ENCODE results near the gene SLN.
A peak's percentile ranks its signal among the peaks of the same experiment; 100 is the strongest.

SLN gene

DNA sequence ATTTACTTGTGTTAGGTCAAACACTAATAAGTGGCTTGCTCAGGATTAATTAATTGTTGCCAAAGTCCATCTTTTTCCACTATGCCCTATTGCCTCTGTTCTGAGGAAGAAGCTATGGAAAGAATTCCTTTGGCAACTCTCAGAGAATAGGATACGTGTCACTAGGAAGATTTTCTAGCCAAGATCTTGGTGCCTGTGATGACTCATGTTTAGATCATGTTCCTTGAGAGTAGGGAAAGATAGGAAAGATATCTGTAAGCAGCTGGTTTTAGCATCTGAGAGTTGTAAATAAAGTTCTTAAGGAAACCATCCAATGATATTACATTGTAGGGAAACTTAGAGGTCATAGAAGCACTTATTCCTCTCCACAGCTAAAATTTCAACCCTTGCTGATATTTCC, 15.7 kb downstream of the SLN start:
- no peak overlapping the region for H3K4me3 ChIP-seq (ENCODE audit: low read depth, low read length)
- no peak overlapping the region for H3K27ac ChIP-seq (ENCODE audit: extremely low read depth, low read depth, low read length)
- TF ChIP-seq ZNF629 (tag by site-specific recombination; IDR thresholded peaks at IDR 0.05), result 0 out of 2 replicates have a peak, but pooled peaks have one; percentile 28
- no peak for TF ChIP-seq ZSCAN30 (tag by site-specific recombination; IDR thresholded peaks at IDR 0.05)
- peak; percentile 36; the same call in 1 of the 2 replicates for TF ChIP-seq TRIM28 (IDR thresholded peaks at IDR 0.05; ENCODE audit: borderline replicate concordance, low read length)
- TF ChIP-seq SCRT2 (tag by site-specific recombination; IDR thresholded peaks at IDR 0.05), result no peak
- TF ChIP-seq, protein P1, sequence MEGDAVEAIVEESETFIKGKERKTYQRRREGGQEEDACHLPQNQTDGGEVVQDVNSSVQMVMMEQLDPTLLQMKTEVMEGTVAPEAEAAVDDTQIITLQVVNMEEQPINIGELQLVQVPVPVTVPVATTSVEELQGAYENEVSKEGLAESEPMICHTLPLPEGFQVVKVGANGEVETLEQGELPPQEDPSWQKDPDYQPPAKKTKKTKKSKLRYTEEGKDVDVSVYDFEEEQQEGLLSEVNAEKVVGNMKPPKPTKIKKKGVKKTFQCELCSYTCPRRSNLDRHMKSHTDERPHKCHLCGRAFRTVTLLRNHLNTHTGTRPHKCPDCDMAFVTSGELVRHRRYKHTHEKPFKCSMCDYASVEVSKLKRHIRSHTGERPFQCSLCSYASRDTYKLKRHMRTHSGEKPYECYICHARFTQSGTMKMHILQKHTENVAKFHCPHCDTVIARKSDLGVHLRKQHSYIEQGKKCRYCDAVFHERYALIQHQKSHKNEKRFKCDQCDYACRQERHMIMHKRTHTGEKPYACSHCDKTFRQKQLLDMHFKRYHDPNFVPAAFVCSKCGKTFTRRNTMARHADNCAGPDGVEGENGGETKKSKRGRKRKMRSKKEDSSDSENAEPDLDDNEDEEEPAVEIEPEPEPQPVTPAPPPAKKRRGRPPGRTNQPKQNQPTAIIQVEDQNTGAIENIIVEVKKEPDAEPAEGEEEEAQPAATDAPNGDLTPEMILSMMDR (tag by site-specific recombination; IDR thresholded peaks at IDR 0.05), result no peak
- TF ChIP-seq PRDM1 (tag by site-specific recombination; IDR thresholded peaks at IDR 0.05), result 0 out of 2 replicates have a peak, but pooled peaks have one; percentile 30
- no peaks in the 10 kb centered on the region for H3K4me1 ChIP-seq (ENCODE audit: control insufficient read depth, insufficient read depth, low read length)
- H3K36me3 ChIP-seq (ENCODE audit: control insufficient read depth in 2 of 2, insufficient read depth in 1 of 2, low read length in 2 of 2), result no peaks in the 10 kb centered on the region
- POLR2A ChIA-PET, result no interaction called here
- CTCF ChIA-PET, result interaction anchor here (0.8 kb wide), 1 partner anchor 12 kb away, joined by 3 read pairs; no protein-coding TSS in a partner anchor
- no peaks in the 10 kb centered on the region for H3K9me3 ChIP-seq (ENCODE audit: control insufficient read depth, insufficient read depth, low read depth, low read length)

DNA sequence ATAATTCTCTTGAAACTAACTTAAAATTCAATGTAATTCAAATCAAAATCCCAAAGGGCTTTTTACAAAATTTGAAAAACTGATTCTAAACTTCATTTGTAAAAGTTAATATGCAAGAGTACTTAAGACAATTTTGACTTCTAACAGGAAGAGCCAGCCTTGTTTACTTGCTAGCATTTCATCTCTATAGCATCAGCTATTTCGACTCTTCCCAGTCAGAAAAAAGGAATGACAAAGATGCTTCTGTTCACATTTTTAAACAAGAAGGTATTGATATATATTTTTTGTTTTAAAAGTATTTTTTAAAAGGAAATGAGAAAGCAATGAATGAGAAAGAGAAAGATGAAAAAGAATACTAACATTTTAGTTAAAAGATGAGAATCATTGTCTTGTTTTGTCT, 16.4 kb downstream of the SLN start:
- H3K4me3 ChIP-seq (ENCODE audit: low read depth, low read length), result no peak overlapping the region
- CTCF ChIA-PET, result interaction anchor here (0.7 to 1.6 kb wide), 3 partner anchors 11 to 146 kb away, joined by 3 to 4 read pairs (median 4); no protein-coding TSS in a partner anchor
- POLR2A ChIA-PET, result no interaction called here
- no peaks in the 10 kb centered on the region for H3K9me3 ChIP-seq (ENCODE audit: control insufficient read depth, insufficient read depth, low read depth, low read length)
- no peaks in the 10 kb centered on the region for H3K36me3 ChIP-seq (ENCODE audit: control insufficient read depth in 2 of 2, insufficient read depth in 1 of 2, low read length in 2 of 2)
- H3K4me1 ChIP-seq (ENCODE audit: control insufficient read depth, insufficient read depth, low read length), result no peaks in the 10 kb centered on the region
- H3K27ac ChIP-seq (ENCODE audit: extremely low read depth, low read depth, low read length), result no peak overlapping the region
- TF ChIP-seq ZNF629 (tag by site-specific recombination; IDR thresholded peaks at IDR 0.05) (no peak), SETDB1 (IDR thresholded peaks at IDR 0.05; ENCODE audit: insufficient read length, low read length) (no peak), SCRT2 (tag by site-specific recombination; IDR thresholded peaks at IDR 0.05) (no peak), EGR2 (tag by site-specific recombination; IDR thresholded peaks at IDR 0.05; ENCODE audit: low read depth) (no peak), FEZF1 (tag by site-specific recombination; IDR thresholded peaks at IDR 0.05) (no peak), ZNF174 (tag by site-specific recombination; IDR thresholded peaks at IDR 0.05) (no peak), YY1 (tag by site-specific recombination; IDR thresholded peaks at IDR 0.05) (no peak), MEIS1 (CRISPR knock-in tag; IDR thresholded peaks at IDR 0.05; ENCODE audit: borderline replicate concordance) (no peak), ZNF623 (tag by site-specific recombination; IDR thresholded peaks at IDR 0.05) (no peak), ZNF426 (tag by site-specific recombination; IDR thresholded peaks at IDR 0.05) (no peak)
- TF ChIP-seq, protein P2, sequence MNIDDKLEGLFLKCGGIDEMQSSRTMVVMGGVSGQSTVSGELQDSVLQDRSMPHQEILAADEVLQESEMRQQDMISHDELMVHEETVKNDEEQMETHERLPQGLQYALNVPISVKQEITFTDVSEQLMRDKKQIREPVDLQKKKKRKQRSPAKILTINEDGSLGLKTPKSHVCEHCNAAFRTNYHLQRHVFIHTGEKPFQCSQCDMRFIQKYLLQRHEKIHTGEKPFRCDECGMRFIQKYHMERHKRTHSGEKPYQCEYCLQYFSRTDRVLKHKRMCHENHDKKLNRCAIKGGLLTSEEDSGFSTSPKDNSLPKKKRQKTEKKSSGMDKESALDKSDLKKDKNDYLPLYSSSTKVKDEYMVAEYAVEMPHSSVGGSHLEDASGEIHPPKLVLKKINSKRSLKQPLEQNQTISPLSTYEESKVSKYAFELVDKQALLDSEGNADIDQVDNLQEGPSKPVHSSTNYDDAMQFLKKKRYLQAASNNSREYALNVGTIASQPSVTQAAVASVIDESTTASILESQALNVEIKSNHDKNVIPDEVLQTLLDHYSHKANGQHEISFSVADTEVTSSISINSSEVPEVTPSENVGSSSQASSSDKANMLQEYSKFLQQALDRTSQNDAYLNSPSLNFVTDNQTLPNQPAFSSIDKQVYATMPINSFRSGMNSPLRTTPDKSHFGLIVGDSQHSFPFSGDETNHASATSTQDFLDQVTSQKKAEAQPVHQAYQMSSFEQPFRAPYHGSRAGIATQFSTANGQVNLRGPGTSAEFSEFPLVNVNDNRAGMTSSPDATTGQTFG (tag by site-specific recombination; IDR thresholded peaks at IDR 0.05; ENCODE audit: borderline replicate concordance), result no peak
- TF ChIP-seq, protein P3, sequence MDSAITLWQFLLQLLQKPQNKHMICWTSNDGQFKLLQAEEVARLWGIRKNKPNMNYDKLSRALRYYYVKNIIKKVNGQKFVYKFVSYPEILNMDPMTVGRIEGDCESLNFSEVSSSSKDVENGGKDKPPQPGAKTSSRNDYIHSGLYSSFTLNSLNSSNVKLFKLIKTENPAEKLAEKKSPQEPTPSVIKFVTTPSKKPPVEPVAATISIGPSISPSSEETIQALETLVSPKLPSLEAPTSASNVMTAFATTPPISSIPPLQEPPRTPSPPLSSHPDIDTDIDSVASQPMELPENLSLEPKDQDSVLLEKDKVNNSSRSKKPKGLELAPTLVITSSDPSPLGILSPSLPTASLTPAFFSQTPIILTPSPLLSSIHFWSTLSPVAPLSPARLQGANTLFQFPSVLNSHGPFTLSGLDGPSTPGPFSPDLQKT (IDR thresholded peaks at IDR 0.05; ENCODE audit: borderline replicate concordance, low read depth, low read length), result no peak
- TF ChIP-seq, protein P4, sequence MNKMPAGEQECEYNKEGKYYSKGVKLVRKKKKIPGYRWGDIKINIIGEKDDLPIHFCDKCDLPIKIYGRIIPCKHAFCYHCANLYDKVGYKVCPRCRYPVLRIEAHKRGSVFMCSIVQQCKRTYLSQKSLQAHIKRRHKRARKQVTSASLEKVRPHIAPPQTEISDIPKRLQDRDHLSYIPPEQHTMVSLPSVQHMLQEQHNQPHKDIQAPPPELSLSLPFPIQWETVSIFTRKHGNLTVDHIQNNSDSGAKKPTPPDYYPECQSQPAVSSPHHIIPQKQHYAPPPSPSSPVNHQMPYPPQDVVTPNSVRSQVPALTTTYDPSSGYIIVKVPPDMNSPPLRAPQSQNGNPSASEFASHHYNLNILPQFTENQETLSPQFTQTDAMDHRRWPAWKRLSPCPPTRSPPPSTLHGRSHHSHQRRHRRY (tag by site-specific recombination; IDR thresholded peaks at IDR 0.05), result no peak

Data from HEK293 (cell line).